ENCODE results near the gene TMEM270.

TMEM270 gene

GRCh38 chr7:73838642-73839041 is 22.3 kb upstream of the TMEM270 start:
- ChIA-PET POLR2A (no interaction called here), CTCF (no interaction called here)
- no peak for DNase-seq (ENCODE audit: extremely low spot score)
- TF ChIP-seq FOXK2 (IDR thresholded peaks at IDR 0.05) (no peak), SUZ12 (IDR thresholded peaks at IDR 0.05) (no peak), BHLHE40 (IDR thresholded peaks at IDR 0.05; ENCODE audit: borderline replicate concordance) (no peak), SP1 (IDR thresholded peaks at IDR 0.05) (no peak), TARDBP (IDR thresholded peaks at IDR 0.05) (no peak), L3MBTL2 (conservative IDR thresholded peaks at IDR 0.05) (no peak), HDGF (IDR thresholded peaks at IDR 0.05; ENCODE audit: borderline replicate concordance) (no peak), CTBP1 (IDR thresholded peaks at IDR 0.05; ENCODE audit: borderline replicate concordance) (no peak), PKNOX1 (IDR thresholded peaks at IDR 0.05) (no peak), LEF1 (IDR thresholded peaks at IDR 0.05; ENCODE audit: borderline replicate concordance) (no peak), NFRKB (IDR thresholded peaks at IDR 0.05) (no peak)

GRCh38 chr7:73839290-73839689 is 21.7 kb upstream of the TMEM270 start:
- no peak for TF ChIP-seq BHLHE40 (IDR thresholded peaks at IDR 0.05; ENCODE audit: borderline replicate concordance)
- no peak for TF ChIP-seq LEF1 (IDR thresholded peaks at IDR 0.05; ENCODE audit: borderline replicate concordance)
- no peak for TF ChIP-seq PKNOX1 (IDR thresholded peaks at IDR 0.05)
- no peak for TF ChIP-seq SP1 (IDR thresholded peaks at IDR 0.05)
- TF ChIP-seq ZNF384 (IDR thresholded peaks at IDR 0.05) = no peak
- no peak for TF ChIP-seq ELF4 (IDR thresholded peaks at IDR 0.05)
- TF ChIP-seq L3MBTL2 (conservative IDR thresholded peaks at IDR 0.05) = no peak
- no peak for TF ChIP-seq SUZ12 (IDR thresholded peaks at IDR 0.05)
- TF ChIP-seq FOXM1 (IDR thresholded peaks at IDR 0.05; ENCODE audit: borderline replicate concordance) = no peak
- TF ChIP-seq HDGF (IDR thresholded peaks at IDR 0.05; ENCODE audit: borderline replicate concordance) = no peak
- no peak for TF ChIP-seq NFRKB (IDR thresholded peaks at IDR 0.05)
- POLR2A ChIA-PET = no interaction called here
- no peak for DNase-seq (ENCODE audit: extremely low spot score)
- CTCF ChIA-PET = no interaction called here

GRCh38 chr7:73839743-73840714 is 20.9 kb upstream of the TMEM270 start:
- ChIA-PET POLR2A (interaction anchor here (1.2 kb wide), 2 partner anchors 11 kb away, joined by 3 read pairs; no protein-coding TSS in a partner anchor), CTCF (interaction anchor here (1.0 to 1.4 kb wide), 2 partner anchors 10 to 11 kb away, joined by 4 to 6 read pairs; no protein-coding TSS in a partner anchor)

GRCh38 chr7:73840715-73841379 is 20.1 kb upstream of the TMEM270 start:
- no peak for DNase-seq (ENCODE audit: extremely low spot score)
- no peak for TF ChIP-seq TARDBP (IDR thresholded peaks at IDR 0.05)
- TF ChIP-seq FOXA1 (IDR thresholded peaks at IDR 0.05) = no peak
- TF ChIP-seq FOXM1 (IDR thresholded peaks at IDR 0.05; ENCODE audit: borderline replicate concordance) = no peak
- no peak for TF ChIP-seq ARNT (IDR thresholded peaks at IDR 0.05)
- ChIA-PET POLR2A (interaction anchor here (1.2 kb wide), 2 partner anchors 10 to 11 kb away, joined by 3 read pairs; no protein-coding TSS in a partner anchor), CTCF (interaction anchor here (1.0 to 1.4 kb wide), 2 partner anchors 10 to 11 kb away, joined by 4 to 6 read pairs; no protein-coding TSS in a partner anchor)

More at GRCh38 chr7:73839743-73840714, 20.9 kb upstream of the TMEM270 start:
- DNase-seq (ENCODE audit: extremely low spot score) = no peak
- no peak for TF ChIP-seq PKNOX1 (IDR thresholded peaks at IDR 0.05)
- no peak for TF ChIP-seq BHLHE40 (IDR thresholded peaks at IDR 0.05; ENCODE audit: borderline replicate concordance)
- TF ChIP-seq HDGF (IDR thresholded peaks at IDR 0.05; ENCODE audit: borderline replicate concordance) = no peak
- no peak for TF ChIP-seq NFRKB (IDR thresholded peaks at IDR 0.05)
- no peak for TF ChIP-seq SUZ12 (IDR thresholded peaks at IDR 0.05)
- TF ChIP-seq FOXK2 (IDR thresholded peaks at IDR 0.05) = no peak

GRCh38 chr7:73841689-73842066 is 19.3 kb upstream of the TMEM270 start:
- ChIA-PET CTCF (interaction anchor here (1.1 kb wide), 1 partner anchor 12 kb away, joined by 3 read pairs; no protein-coding TSS in a partner anchor), POLR2A (interaction anchor here (0.9 to 1.2 kb wide), 3 partner anchors 8 to 31 kb away, joined by 3 to 6 read pairs (median 4); no protein-coding TSS in a partner anchor)
- TF ChIP-seq SP1 (IDR thresholded peaks at IDR 0.05) (no peak), PKNOX1 (IDR thresholded peaks at IDR 0.05) (peak; percentile 77)
- DNase-seq (ENCODE audit: extremely low spot score) = no peak

Data from HEK293T (cell line).